ENCODE data around the gene LRRC46. TPM values are rescaled to one million over a fixed set of nuclear protein-coding genes. Genes with fewer than 3 reads are reported as not detected.

LRRC46 gene
- total RNA-seq, 1 donor from 2014 or later: 1.0 TPM

DNA sequence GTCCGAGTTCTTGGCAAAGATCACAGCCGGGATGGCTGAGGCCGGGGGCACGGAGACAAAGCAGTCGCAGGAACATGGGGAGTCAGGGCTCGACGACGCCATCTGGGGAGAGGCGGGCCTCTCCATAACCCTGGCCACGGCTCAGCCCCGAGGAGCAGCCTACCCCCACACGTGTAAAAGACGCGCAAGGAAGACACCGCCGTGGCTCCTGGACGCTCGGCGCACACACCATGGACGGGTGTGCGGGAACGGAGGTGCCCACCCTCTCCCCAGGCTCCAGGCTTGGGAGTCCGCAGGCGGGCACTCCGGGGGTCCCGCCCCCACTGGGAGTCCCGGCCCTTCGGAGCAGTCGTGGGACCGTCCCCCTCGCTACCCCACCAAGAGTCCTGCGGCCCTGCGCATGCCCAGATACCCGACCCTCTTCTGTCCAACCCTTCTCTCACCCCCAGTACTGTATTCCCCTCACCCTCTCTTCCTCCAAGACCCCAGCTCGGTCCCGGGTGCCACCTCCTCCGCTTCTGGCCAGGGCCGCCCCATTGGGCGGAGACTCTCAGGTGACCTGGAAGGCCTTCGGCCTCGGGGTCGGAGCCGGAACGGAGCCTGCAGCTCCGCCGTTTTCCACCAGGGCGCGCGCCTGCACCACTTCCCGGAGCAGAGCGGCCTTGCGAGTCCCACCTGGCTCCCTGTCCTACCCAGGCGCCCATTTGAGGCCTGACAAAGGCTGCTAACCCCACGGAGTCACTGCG, 9.4 kb downstream of the LRRC46 start, which contains the start of gene SCRN2:
Gene SCRN2, minus strand, starts transcription at position 532 of the 746 bp plus-strand sequence. Its CDS starts 430 bp downstream, at position 102.
- peak; percentile 99 for DNase-seq (ENCODE audit: low spot score)
- Mint-ChIP-seq H3K27me3 (ENCODE audit: unreplicated experiment) (peaks cover 2% of the 10 kb centered on the region), H3K36me3 (ENCODE audit: low read depth, unreplicated experiment) (peaks cover 6% of the 10 kb centered on the region), H3K9me3 (ENCODE audit: unreplicated experiment) (no peaks in the 10 kb centered on the region), H3K4me1 (ENCODE audit: unreplicated experiment) (peaks cover 43% of the 10 kb centered on the region), H3K27ac (ENCODE audit: unreplicated experiment) (peak within 1 kb of the TSS; percentile 61), H3K4me3 (ENCODE audit: unreplicated experiment) (peak within 1 kb of the TSS; percentile 95)
- peak; percentile 97 for TF ChIP-seq CTCF (IDR thresholded peaks at IDR 0.05; ENCODE audit: unreplicated experiment)

DNA sequence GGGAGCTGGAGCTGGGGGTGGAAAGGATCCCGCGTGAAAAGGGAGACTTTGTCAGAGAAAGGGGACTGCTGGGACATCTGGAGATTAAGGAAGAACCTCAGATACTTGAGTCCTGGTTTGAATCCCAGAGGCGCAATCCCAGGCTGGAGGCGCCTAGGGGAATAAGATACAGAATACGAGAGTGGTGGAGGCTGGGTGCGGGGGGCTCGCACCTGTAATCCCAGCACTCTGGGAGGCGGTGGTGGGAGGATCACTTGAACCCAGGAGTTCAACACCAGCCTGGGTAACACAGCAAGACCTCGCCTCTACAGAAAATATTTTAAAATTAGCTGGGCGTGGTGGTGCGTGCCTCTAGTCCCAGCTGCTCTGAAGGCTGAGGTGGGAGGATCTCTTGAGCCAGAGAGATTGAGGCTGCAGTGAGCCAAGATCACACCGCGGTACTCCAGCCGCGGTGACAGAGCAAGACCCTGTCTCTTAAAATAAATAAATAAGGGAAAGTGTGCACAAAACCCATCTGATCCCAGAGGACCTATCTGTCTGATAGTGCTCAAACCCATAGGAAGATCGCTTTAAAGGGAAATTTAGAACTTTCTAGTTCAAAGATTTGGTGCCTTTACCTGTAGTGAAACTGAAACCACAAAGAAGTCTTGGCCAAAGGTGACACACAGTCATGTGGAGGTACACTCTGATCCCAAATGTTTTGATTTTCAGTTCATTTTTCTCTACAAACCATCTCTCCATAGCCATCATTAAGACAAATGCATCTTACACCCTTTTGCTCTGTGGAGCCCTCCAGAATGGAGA, 10.2 kb downstream of the LRRC46 start:
- Mint-ChIP-seq H3K27me3 (ENCODE audit: unreplicated experiment) (peaks cover 2% of the 10 kb centered on the region), H3K4me3 (ENCODE audit: unreplicated experiment) (peak overlapping the region; percentile 95), H3K9me3 (ENCODE audit: unreplicated experiment) (no peaks in the 10 kb centered on the region), H3K36me3 (ENCODE audit: low read depth, unreplicated experiment) (peaks cover 5% of the 10 kb centered on the region), H3K4me1 (ENCODE audit: unreplicated experiment) (peaks cover 40% of the 10 kb centered on the region), H3K27ac (ENCODE audit: unreplicated experiment) (peak overlapping the region; percentile 30)
- TF ChIP-seq CTCF (IDR thresholded peaks at IDR 0.05; ENCODE audit: unreplicated experiment): peak; percentile 24
- no peak for DNase-seq (ENCODE audit: low spot score)

DNA sequence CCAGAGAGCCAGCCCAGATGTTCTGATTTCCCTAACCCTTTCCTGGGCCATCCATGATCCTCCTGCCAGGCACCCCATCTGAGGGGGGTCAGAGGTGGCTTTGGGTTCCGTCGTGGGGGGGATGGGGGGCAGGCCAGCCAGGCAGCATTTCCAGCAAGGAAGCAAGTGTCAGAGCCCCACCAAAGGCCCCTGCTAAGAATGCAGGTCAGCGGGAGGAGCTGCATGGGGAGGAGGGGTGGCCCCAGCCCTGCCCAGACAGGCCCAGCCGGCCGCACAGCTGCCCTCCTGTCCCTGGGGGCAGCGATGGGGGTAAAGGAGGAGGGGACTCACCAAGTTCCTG, 11.9 kb downstream of the LRRC46 start:
- Mint-ChIP-seq H3K36me3 (ENCODE audit: low read depth, unreplicated experiment) (no peaks in the 10 kb centered on the region), H3K9me3 (ENCODE audit: unreplicated experiment) (no peaks in the 10 kb centered on the region), H3K27me3 (ENCODE audit: unreplicated experiment) (peaks cover 2% of the 10 kb centered on the region), H3K27ac (ENCODE audit: unreplicated experiment) (no peak overlapping the region), H3K4me1 (ENCODE audit: unreplicated experiment) (peaks cover 32% of the 10 kb centered on the region), H3K4me3 (ENCODE audit: unreplicated experiment) (no peak overlapping the region)
- no peak for DNase-seq (ENCODE audit: low spot score)
- peak; percentile 31 for TF ChIP-seq CTCF (IDR thresholded peaks at IDR 0.05; ENCODE audit: unreplicated experiment)

DNA sequence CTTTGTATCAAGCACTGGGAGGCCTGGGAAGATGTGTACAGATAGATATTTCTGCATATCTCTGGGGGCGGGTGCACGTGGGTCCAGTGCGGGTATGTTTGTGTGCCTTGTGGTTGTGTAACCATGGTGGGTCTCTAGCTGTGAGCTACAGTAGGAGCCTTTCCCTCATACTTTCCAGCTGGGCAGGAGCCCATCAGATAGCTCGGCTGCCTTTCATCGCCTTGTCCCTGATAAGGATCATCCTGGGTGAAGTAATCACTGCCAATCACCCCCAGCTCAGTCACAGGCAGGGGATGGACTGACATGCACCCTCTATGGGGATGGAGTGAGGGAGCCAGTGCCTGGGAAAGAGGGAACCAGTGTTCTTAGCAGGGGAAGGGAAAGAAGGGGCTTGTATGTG, 12.8 kb downstream of the LRRC46 start:
- Mint-ChIP-seq H3K4me1 (ENCODE audit: unreplicated experiment) (peaks cover 37% of the 10 kb centered on the region), H3K27me3 (ENCODE audit: unreplicated experiment) (peaks cover 2% of the 10 kb centered on the region), H3K27ac (ENCODE audit: unreplicated experiment) (no peak overlapping the region), H3K9me3 (ENCODE audit: unreplicated experiment) (no peaks in the 10 kb centered on the region), H3K36me3 (ENCODE audit: low read depth, unreplicated experiment) (peaks cover 2% of the 10 kb centered on the region), H3K4me3 (ENCODE audit: unreplicated experiment) (no peak overlapping the region)
- TF ChIP-seq CTCF (IDR thresholded peaks at IDR 0.05; ENCODE audit: unreplicated experiment): no peak
- no peak for DNase-seq (ENCODE audit: low spot score)

Measured in endothelial cell (in vitro differentiated cells).